Neural cell (in vitro differentiated cells): ENCODE measurements around the gene KLF2.

Source experiments
- CTCF ChIP-seq: fragments of 450-650 bp; IDR thresholded peaks from 2 replicates; pipeline ENCODE4 v1.5.1; 2014; ENCODE audit warnings: antibody characterized with exemption, mild to moderate bottlenecking, moderate library complexity; ENCODE audit not compliant: poor library complexity, severe bottlenecking
- EP300 ChIP-seq: fragments of 450-650 bp; conservative IDR thresholded peaks from 2 replicates; pipeline ENCODE4 v1.6.1; 2014; ENCODE audit warnings: antibody characterized with exemption, mild to moderate bottlenecking, moderate library complexity; ENCODE audit not compliant: poor library complexity, severe bottlenecking
- EZH2 ChIP-seq: fragments of 200-600, 300-800 bp; shearing (Covaris generic), sonication (generic); IDR thresholded peaks from 2 replicates; pipeline ENCODE4 v1.6.1; 2014; ENCODE audit warnings: antibody characterized with exemption, low read length, borderline replicate concordance, mild to moderate bottlenecking; ENCODE audit not compliant: insufficient read depth, poor library complexity, severe bottlenecking
- MXI1 ChIP-seq: fragments of 450-650 bp; conservative IDR thresholded peaks from 2 replicates; pipeline ENCODE4 v1.6.1; 2014; ENCODE audit warnings: antibody characterized with exemption, mild to moderate bottlenecking; ENCODE audit not compliant: poor library complexity, severe bottlenecking
- POLR2AphosphoS5 ChIP-seq: IDR thresholded peaks from 2 replicates; pipeline ENCODE4 v1.6.1; 2012

- no peak for TF ChIP-seq CTCF
- TF ChIP-seq POLR2AphosphoS5: no peak
- no peak for TF ChIP-seq EZH2
- no peak for TF ChIP-seq EP300
- no peak for TF ChIP-seq MXI1
Measured at GRCh38 chr19:16375936-16376185, 51.2 kb downstream of the KLF2 start.
